GM23338 (cell line): ENCODE measurements around the gene TBX18. TPM values are rescaled to one million over a fixed set of nuclear protein-coding genes. Genes with fewer than 3 reads are reported as not detected.

ENCODE experiments used
- ATAC-seq: fragments of 200-7000 bp; cut with Tn5 transposase; 3 replicates; pipeline ENCODE4 v1.9.1; 2020
- DNase-seq: peaks from one replicate; pipeline ENCODE4 v3.0.0-alpha.2; 2015; ENCODE audit warnings: low spot score
- H2AFZ ChIP-seq: fragments of 200-600 bp; sonication (generic); 2 replicates; pipeline ENCODE4 v1.8.0; 2016; ENCODE audit warnings: antibody characterized with exemption, mild to moderate bottlenecking, moderate library complexity
- H3F3A ChIP-seq: fragments of 200-600 bp; sonication (generic); replicated peaks from 2 replicates; pipeline ENCODE4 v1.8.0; 2017; ENCODE audit warnings: antibody characterized with exemption, mixed run types, low read depth
- H3K27ac ChIP-seq: fragments of 200-600 bp; sonication (generic); 2 replicates; pipeline ENCODE4 v1.6.1; 2016; ENCODE audit warnings: low read depth
- H3K27me3 ChIP-seq: fragments of 200-600 bp; sonication (generic); 2 replicates; pipeline ENCODE4 v1.8.0; 2016; ENCODE audit warnings: mild to moderate bottlenecking, mixed run types, moderate library complexity; ENCODE audit not compliant: insufficient read depth
- H3K36me3 ChIP-seq: fragments of 200-600 bp; sonication (generic); 2 replicates; pipeline ENCODE4 v1.8.0; 2016; ENCODE audit warnings: mild to moderate bottlenecking; ENCODE audit not compliant: insufficient read depth
- H3K4me1 ChIP-seq: fragments of 200-600 bp; sonication (generic); 2 replicates; pipeline ENCODE4 v1.8.0; 2016; ENCODE audit warnings: mild to moderate bottlenecking, moderate library complexity; ENCODE audit not compliant: insufficient read depth
- H3K4me2 ChIP-seq: fragments of 200-600 bp; sonication (generic); 2 replicates; pipeline ENCODE4 v1.7.1; 2017; ENCODE audit warnings: mixed run types
- H3K4me3 ChIP-seq: fragments of 200-600 bp; sonication (generic); 2 replicates; pipeline ENCODE4 v1.6.1; 2016; ENCODE audit warnings: mixed run types
- H3K79me2 ChIP-seq: fragments of 200-600 bp; sonication (generic); replicated peaks from 2 replicates; pipeline ENCODE4 v1.8.0; 2017; ENCODE audit warnings: mild to moderate bottlenecking; ENCODE audit not compliant: insufficient read depth
- H3K9me2 ChIP-seq: fragments of 200-600 bp; sonication (generic); 2 replicates; pipeline ENCODE4 v1.8.0; 2017; ENCODE audit not compliant: insufficient read depth
- H4K20me1 ChIP-seq: fragments of 200-600 bp; sonication (generic); replicated peaks from 2 replicates; pipeline ENCODE4 v1.8.0; 2017; ENCODE audit warnings: mild to moderate bottlenecking; ENCODE audit not compliant: insufficient read depth
- H3K27ac Mint-ChIP-seq: 2 replicates; pipeline ENCODE4 v1.8.0; 2020; ENCODE audit warnings: inconsistent platforms, mild to moderate bottlenecking, moderate library complexity, mixed read lengths
- H3K27me3 Mint-ChIP-seq: 3 replicates; pipeline ENCODE4 v1.8.0; 2022; ENCODE audit warnings: low read depth, mild to moderate bottlenecking, moderate library complexity, mixed read lengths, inconsistent platforms; ENCODE audit not compliant: insufficient read depth, poor library complexity
- H3K36me3 Mint-ChIP-seq: 3 replicates; pipeline ENCODE4 v1.8.0; 2021; ENCODE audit warnings: low read depth, mild to moderate bottlenecking, inconsistent platforms, moderate library complexity, mixed read lengths
- H3K4me1 Mint-ChIP-seq: 3 replicates; pipeline ENCODE4 v1.8.0; 2020; ENCODE audit warnings: mild to moderate bottlenecking, inconsistent platforms, mixed read lengths
- H3K4me3 Mint-ChIP-seq: 3 replicates; pipeline ENCODE4 v1.8.0; 2021; ENCODE audit warnings: moderate library complexity, mild to moderate bottlenecking, inconsistent platforms, mixed read lengths
- H3K9me3 Mint-ChIP-seq: 3 replicates; pipeline ENCODE4 v1.8.0; 2020; ENCODE audit warnings: moderate library complexity, mild to moderate bottlenecking, inconsistent platforms, mixed read lengths
- CREB1 ChIP-seq: fragments of 250-450 bp; sonication (Bioruptor Pico); IDR thresholded peaks from 2 replicates; pipeline ENCODE4 v1.5.0; 2020; ENCODE audit warnings: low read depth, mild to moderate bottlenecking, moderate library complexity
- ETS1 ChIP-seq: IDR thresholded peaks from 2 replicates; pipeline ENCODE4 v1.6.1; 2016; ENCODE audit warnings: antibody characterized with exemption
- EZH2 ChIP-seq: fragments of 200-600 bp; sonication (generic); IDR thresholded peaks from one replicate; pipeline ENCODE4 v1.8.0; 2017; ENCODE audit warnings: antibody characterized with exemption, mild to moderate bottlenecking, low read depth; ENCODE audit not compliant: unreplicated experiment
- EZH2phosphoT487 ChIP-seq: fragments of 200-600 bp; sonication (generic); IDR thresholded peaks from one replicate; pipeline ENCODE4 v1.8.1; 2018; ENCODE audit warnings: antibody characterized with exemption; ENCODE audit not compliant: unreplicated experiment
- NANOG ChIP-seq: IDR thresholded peaks from 2 replicates; pipeline ENCODE4 v1.6.1; 2016; ENCODE audit warnings: antibody characterized with exemption, borderline replicate concordance
- POLR2AphosphoS5 ChIP-seq: IDR thresholded peaks from 2 replicates; pipeline ENCODE4 v1.6.1; 2016; ENCODE audit warnings: antibody characterized with exemption, low read depth
- STAT1 ChIP-seq: IDR thresholded peaks from one replicate; pipeline ENCODE4 v1.6.1; 2016; ENCODE audit warnings: antibody characterized with exemption; ENCODE audit not compliant: unreplicated experiment
- ZNF114 ChIP-seq: fragments of 250-450 bp; sonication (Bioruptor Pico); IDR thresholded peaks from 2 replicates; pipeline ENCODE4 v1.5.0; 2020; ENCODE audit warnings: mild to moderate bottlenecking, moderate library complexity
- ZNF331 ChIP-seq: fragments of 250-450 bp; sonication (Bioruptor Pico); IDR thresholded peaks from 2 replicates; pipeline ENCODE4 v1.5.0; 2020; ENCODE audit warnings: low read depth, mild to moderate bottlenecking, moderate library complexity
- polyA plus RNA-seq: library from polyadenylated mRNA; unstranded; fragments of >200 nt; fragmentation: Nextera tagmentation; extraction: Ambion mirVana; gene quantifications from 2 replicates; pipeline ENCODE4 v1.2.1, GENCODE V29; 2016
- total RNA-seq: library from RNA; depleted of rRNA; stranded (reverse); fragments of >200 nt; shearing (Covaris generic); gene quantifications from 2 replicates; pipeline ENCODE4 v1.2.3, GENCODE V29; 2014
- TF ChIP-seq, protein P1 (sequence below): IDR thresholded peaks from one replicate; pipeline ENCODE4 v1.6.1; 2018; ENCODE audit warnings: antibody characterized with exemption; ENCODE audit not compliant: unreplicated experiment
- TF ChIP-seq, protein P2 (sequence below), 2 experiments: fragments of 200-600 bp in 1 of 2; sonication (generic) in 1 of 2; conservative IDR thresholded peaks; 2 replicates each; pipeline versions ENCODE4 v1.5.1 to v1.6.1; 2016 to 2017; ENCODE audit warnings: antibody characterized with exemption in 2 of 2, low read depth in 2 of 2, mild to moderate bottlenecking in 2 of 2, moderate library complexity in 1 of 2

The TBX18 gene
- total and polyA plus RNA-seq, 2 experiments from 2014 or later: 0.03 TPM; not detected in 1

DNA sequence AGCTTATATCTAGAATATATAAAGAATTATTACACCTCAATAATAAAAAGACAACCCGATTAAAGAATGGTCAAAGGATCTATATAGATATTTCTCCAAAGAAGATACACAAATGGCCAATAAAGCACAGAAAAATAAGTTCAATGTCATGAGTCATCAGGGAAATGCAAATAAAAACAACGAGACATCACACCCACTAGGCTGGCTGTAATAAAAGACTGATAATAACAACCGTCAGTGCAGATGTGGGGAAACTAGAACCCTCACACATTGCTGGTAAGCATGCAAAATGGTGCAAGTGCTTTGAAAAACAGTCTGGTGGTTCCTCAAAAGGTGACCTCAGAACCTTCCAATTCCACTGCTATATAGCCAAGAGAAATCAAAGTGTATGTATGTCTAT, 33.0 kb downstream of the TBX18 start:
- Histone ChIP-seq H3K4me1 (no peaks in the 10 kb centered on the region), H3K27me3 (no peaks in the 10 kb centered on the region), H2AFZ (no peak overlapping the region), H4K20me1 (no peaks in the 10 kb centered on the region), H3K4me2 (no peak overlapping the region), H3K79me2 (no peaks in the 10 kb centered on the region), H3F3A (no peaks in the 10 kb centered on the region), H3K36me3 (no peaks in the 10 kb centered on the region), H3K9me2 (no peaks in the 10 kb centered on the region), H3K27ac (no peak overlapping the region), H3K4me3 (no peak overlapping the region)
- Mint-ChIP-seq H3K4me1 (no peaks in the 10 kb centered on the region), H3K9me3 (no peaks in the 10 kb centered on the region), H3K27me3 (peaks cover 3% of the 10 kb centered on the region), H3K4me3 (no peak overlapping the region), H3K36me3 (no peaks in the 10 kb centered on the region), H3K27ac (no peak overlapping the region)
- no peak for ATAC-seq
- TF ChIP-seq ZNF114 (CRISPR knock-in tag) (no peak), POLR2AphosphoS5 (no peak), EZH2 (no peak), ZNF331 (no peak), STAT1 (no peak), EZH2phosphoT487 (no peak), CREB1 (CRISPR knock-in tag) (no peak), ETS1 (no peak), NANOG (no peak)
- TF ChIP-seq, protein P1, sequence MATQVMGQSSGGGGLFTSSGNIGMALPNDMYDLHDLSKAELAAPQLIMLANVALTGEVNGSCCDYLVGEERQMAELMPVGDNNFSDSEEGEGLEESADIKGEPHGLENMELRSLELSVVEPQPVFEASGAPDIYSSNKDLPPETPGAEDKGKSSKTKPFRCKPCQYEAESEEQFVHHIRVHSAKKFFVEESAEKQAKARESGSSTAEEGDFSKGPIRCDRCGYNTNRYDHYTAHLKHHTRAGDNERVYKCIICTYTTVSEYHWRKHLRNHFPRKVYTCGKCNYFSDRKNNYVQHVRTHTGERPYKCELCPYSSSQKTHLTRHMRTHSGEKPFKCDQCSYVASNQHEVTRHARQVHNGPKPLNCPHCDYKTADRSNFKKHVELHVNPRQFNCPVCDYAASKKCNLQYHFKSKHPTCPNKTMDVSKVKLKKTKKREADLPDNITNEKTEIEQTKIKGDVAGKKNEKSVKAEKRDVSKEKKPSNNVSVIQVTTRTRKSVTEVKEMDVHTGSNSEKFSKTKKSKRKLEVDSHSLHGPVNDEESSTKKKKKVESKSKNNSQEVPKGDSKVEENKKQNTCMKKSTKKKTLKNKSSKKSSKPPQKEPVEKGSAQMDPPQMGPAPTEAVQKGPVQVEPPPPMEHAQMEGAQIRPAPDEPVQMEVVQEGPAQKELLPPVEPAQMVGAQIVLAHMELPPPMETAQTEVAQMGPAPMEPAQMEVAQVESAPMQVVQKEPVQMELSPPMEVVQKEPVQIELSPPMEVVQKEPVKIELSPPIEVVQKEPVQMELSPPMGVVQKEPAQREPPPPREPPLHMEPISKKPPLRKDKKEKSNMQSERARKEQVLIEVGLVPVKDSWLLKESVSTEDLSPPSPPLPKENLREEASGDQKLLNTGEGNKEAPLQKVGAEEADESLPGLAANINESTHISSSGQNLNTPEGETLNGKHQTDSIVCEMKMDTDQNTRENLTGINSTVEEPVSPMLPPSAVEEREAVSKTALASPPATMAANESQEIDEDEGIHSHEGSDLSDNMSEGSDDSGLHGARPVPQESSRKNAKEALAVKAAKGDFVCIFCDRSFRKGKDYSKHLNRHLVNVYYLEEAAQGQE: no peak
- DNase-seq: no peak

GRCh38 chr6:84728602-84729001, 35.8 kb downstream of the TBX18 start:
- peaks cover 3% of the 10 kb centered on the region for H3K27me3 Mint-ChIP-seq
- no peaks in the 10 kb centered on the region for H3K27me3 ChIP-seq
- no peak overlapping the region for H3K4me3 ChIP-seq
- no peaks in the 10 kb centered on the region for H3K9me2 ChIP-seq
- H4K20me1 ChIP-seq: no peaks in the 10 kb centered on the region
- H3K36me3 ChIP-seq: no peaks in the 10 kb centered on the region
- no peaks in the 10 kb centered on the region for H3K4me1 ChIP-seq
- no peaks in the 10 kb centered on the region for H3F3A ChIP-seq
- no peak overlapping the region for H3K27ac ChIP-seq
- DNase-seq (peak; percentile 67), ATAC-seq (peak; percentile 62)
- H3K36me3 Mint-ChIP-seq: no peaks in the 10 kb centered on the region
- H3K4me3 Mint-ChIP-seq: no peak overlapping the region
- no peaks in the 10 kb centered on the region for H3K79me2 ChIP-seq
- no peak overlapping the region for H3K4me2 ChIP-seq
- H3K27ac Mint-ChIP-seq: no peak overlapping the region
- no peaks in the 10 kb centered on the region for H3K4me1 Mint-ChIP-seq
- no peak for TF ChIP-seq EZH2
- TF ChIP-seq, protein P2, sequence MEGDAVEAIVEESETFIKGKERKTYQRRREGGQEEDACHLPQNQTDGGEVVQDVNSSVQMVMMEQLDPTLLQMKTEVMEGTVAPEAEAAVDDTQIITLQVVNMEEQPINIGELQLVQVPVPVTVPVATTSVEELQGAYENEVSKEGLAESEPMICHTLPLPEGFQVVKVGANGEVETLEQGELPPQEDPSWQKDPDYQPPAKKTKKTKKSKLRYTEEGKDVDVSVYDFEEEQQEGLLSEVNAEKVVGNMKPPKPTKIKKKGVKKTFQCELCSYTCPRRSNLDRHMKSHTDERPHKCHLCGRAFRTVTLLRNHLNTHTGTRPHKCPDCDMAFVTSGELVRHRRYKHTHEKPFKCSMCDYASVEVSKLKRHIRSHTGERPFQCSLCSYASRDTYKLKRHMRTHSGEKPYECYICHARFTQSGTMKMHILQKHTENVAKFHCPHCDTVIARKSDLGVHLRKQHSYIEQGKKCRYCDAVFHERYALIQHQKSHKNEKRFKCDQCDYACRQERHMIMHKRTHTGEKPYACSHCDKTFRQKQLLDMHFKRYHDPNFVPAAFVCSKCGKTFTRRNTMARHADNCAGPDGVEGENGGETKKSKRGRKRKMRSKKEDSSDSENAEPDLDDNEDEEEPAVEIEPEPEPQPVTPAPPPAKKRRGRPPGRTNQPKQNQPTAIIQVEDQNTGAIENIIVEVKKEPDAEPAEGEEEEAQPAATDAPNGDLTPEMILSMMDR (conservative IDR thresholded peaks at IDR 0.05; ENCODE audit: low read depth in 2 of 2): peak; percentile 51 to 52
- no peak for TF ChIP-seq EZH2phosphoT487
- no peaks in the 10 kb centered on the region for H3K9me3 Mint-ChIP-seq
- no peak overlapping the region for H2AFZ ChIP-seq
